HG03469 (cell line): ENCODE data around the gene ANGPTL1.
"Not testable (repeated sequence)": the region's sequence is repeated elsewhere in the genome, so short reads cannot be mapped to it uniquely, and the experiment has no call there.

Experiments used
- ATAC-seq: cut with Tn5 transposase; IDR thresholded peaks from one replicate; pipeline ENCODE4 v1.9.1; 2021; ENCODE audit warnings: mild to moderate bottlenecking, moderate library complexity, moderate number of reproducible peaks; ENCODE audit not compliant: unreplicated experiment

The ANGPTL1 gene

GRCh38 chr1:178869119-178869697 lies 1.7 kb downstream of the ANGPTL1 start:
- no peak for ATAC-seq

- no peak for ATAC-seq
Observed at GRCh38 chr1:178868706-178869105, 2.2 kb downstream of the ANGPTL1 start.

GRCh38 chr1:178867670-178868069 lies 3.2 kb downstream of the ANGPTL1 start:
- ATAC-seq, result no peak

- no peak for ATAC-seq
Observed at GRCh38 chr1:178864326-178864725, 6.6 kb downstream of the ANGPTL1 start.

- ATAC-seq, result no peak
Observed at GRCh38 chr1:178862864-178863263, 8.0 kb downstream of the ANGPTL1 start.

- no peak for ATAC-seq
Observed at GRCh38 chr1:178862416-178862815, 8.5 kb downstream of the ANGPTL1 start.

GRCh38 chr1:178857126-178857525 lies 13.8 kb downstream of the ANGPTL1 start:
- ATAC-seq, result no peak

- ATAC-seq, result no peak
Observed at GRCh38 chr1:178849918-178850317, 21.0 kb downstream of the ANGPTL1 start.

GRCh38 chr1:178847919-178848318 lies 23.0 kb downstream of the ANGPTL1 start:
- ATAC-seq, result not testable (repeated sequence)

- ATAC-seq, result no peak
Observed at GRCh38 chr1:178847396-178847849, 23.5 kb downstream of the ANGPTL1 start.

GRCh38 chr1:178846306-178846705 lies 24.6 kb downstream of the ANGPTL1 start:
- no peak for ATAC-seq

- no peak for ATAC-seq
Observed at GRCh38 chr1:178844436-178844835, 26.4 kb downstream of the ANGPTL1 start.

- no peak for ATAC-seq
Observed at GRCh38 chr1:178825167-178825566, 45.7 kb downstream of the ANGPTL1 start.

GRCh38 chr1:178821134-178821866 lies 49.6 kb downstream of the ANGPTL1 start:
- no peak for ATAC-seq

- no peak for ATAC-seq
Observed at GRCh38 chr1:178819123-178819522, 51.8 kb downstream of the ANGPTL1 start.

GRCh38 chr1:178818416-178818815 lies 52.5 kb downstream of the ANGPTL1 start:
- no peak for ATAC-seq

- ATAC-seq, result no peak
Observed at GRCh38 chr1:178810585-178810984, 60.3 kb downstream of the ANGPTL1 start.

- ATAC-seq, result no peak
Observed at GRCh38 chr1:178808529-178808928, 62.3 kb downstream of the ANGPTL1 start.

GRCh38 chr1:178806665-178807300 lies 64.1 kb downstream of the ANGPTL1 start:
- no peak for ATAC-seq

- ATAC-seq, result no peak
Observed at GRCh38 chr1:178802873-178803272, 68.0 kb downstream of the ANGPTL1 start.
